SK-N-SH (cell line): ENCODE measurements around the gene KRT84. TPM values are rescaled to one million over a fixed set of nuclear protein-coding genes. Genes with fewer than 3 reads are reported as not detected.

Experiments
- CTCF ChIA-PET: fragments of 300-600, 350-600 bp; formaldehyde crosslinking; extraction: SDS; loops from one replicate; lab custom pipeline; 2021; lab: Yijun Ruan, JAX
- POLR2A ChIA-PET: fragments of 350-600 bp; sonication (Branson Sonifier 250); formaldehyde crosslinking; extraction: SDS; loops from one replicate; lab custom pipeline; 2020; ENCODE audit warnings: antibody characterized with exemption, inconsistent platforms; lab: Yijun Ruan, JAX
- DNase-seq: peaks from one replicate; pipeline ENCODE4 v3.0.0; 2012
- H2AFZ ChIP-seq: fragments of 200-600 bp; sonication (generic); 2 replicates; pipeline ENCODE4 v1.8.1; 2016; ENCODE audit warnings: antibody characterized with exemption, mild to moderate bottlenecking, low read depth
- H3F3A ChIP-seq: fragments of 200-600 bp; sonication (generic); replicated peaks from 2 replicates; pipeline ENCODE3; 2016; ENCODE audit warnings: antibody characterized with exemption, mild to moderate bottlenecking; ENCODE audit not compliant: insufficient read depth
- H3K27ac ChIP-seq, 2 experiments: fragments of 200-500 bp in 1 of 2; fragments of 200-600 bp in 1 of 2; sonication (Bioruptor generic) in 1 of 2; sonication (generic), shearing (Covaris generic) in 1 of 2; 2 replicates each; pipeline versions ENCODE4 v1.5.1 to v1.6.1; 2014 to 2016; ENCODE audit warnings: low read depth in 2 of 2, inconsistent platforms in 1 of 2, low read length in 1 of 2, mild to moderate bottlenecking in 1 of 2, mixed read lengths in 1 of 2
- H3K27me3 ChIP-seq: fragments of 200-600 bp; sonication (generic), shearing (Covaris generic); 2 replicates; pipeline ENCODE4 v1.6.1; 2016; ENCODE audit warnings: mixed run types; ENCODE audit not compliant: insufficient read depth
- H3K36me3 ChIP-seq, 2 experiments: fragments of 200-500 bp in 1 of 2; fragments of 200-600 bp in 1 of 2; sonication (Bioruptor generic) in 1 of 2; sonication (generic) in 1 of 2; replicated peaks in 1 of 2; 2 replicates each; pipeline versions ENCODE3 to v1.5.1; 2014 to 2016; ENCODE audit warnings: low read length in 1 of 2, mild to moderate bottlenecking in 1 of 2; ENCODE audit not compliant: insufficient read depth in 2 of 2, control insufficient read depth in 1 of 2
- H3K4me1 ChIP-seq, 2 experiments: fragments of 200-500 bp in 1 of 2; fragments of 200-600 bp in 1 of 2; sonication (Bioruptor generic) in 1 of 2; sonication (generic), shearing (Covaris generic) in 1 of 2; 2 replicates each; pipeline versions ENCODE4 v1.5.1 to v1.6.1; 2014 to 2016; ENCODE audit warnings: low read depth in 1 of 2, low read length in 1 of 2, mixed run types in 1 of 2; ENCODE audit not compliant: insufficient read depth in 2 of 2, control insufficient read depth in 1 of 2
- H3K4me2 ChIP-seq: fragments of 200-600 bp; sonication (generic), shearing (Covaris generic); 2 replicates; pipeline ENCODE4 v1.6.1; 2017; ENCODE audit warnings: mixed run types
- H3K4me3 ChIP-seq, 2 experiments: fragments of 200-500 bp in 1 of 2; fragments of 200-600 bp in 1 of 2; sonication (Bioruptor generic) in 1 of 2; sonication (generic), shearing (Covaris generic) in 1 of 2; 2 replicates each; pipeline versions ENCODE4 v1.5.1 to v1.8.1; 2014 to 2016; ENCODE audit warnings: low read depth in 2 of 2, inconsistent platforms in 1 of 2, low read length in 1 of 2, mild to moderate bottlenecking in 1 of 2, mixed read lengths in 1 of 2, moderate library complexity in 1 of 2
- H3K79me2 ChIP-seq: fragments of 200-600 bp; sonication (generic); 2 replicates; pipeline ENCODE4 v1.8.1; 2017; ENCODE audit warnings: mild to moderate bottlenecking; ENCODE audit not compliant: insufficient read depth
- H3K9ac ChIP-seq: fragments of 200-600 bp; sonication (generic); 2 replicates; pipeline ENCODE4 v1.6.1; 2017; ENCODE audit warnings: mixed run types
- H3K9me2 ChIP-seq: fragments of 200-600 bp; sonication (generic); 2 replicates; pipeline ENCODE4 v1.6.1; 2017; ENCODE audit warnings: mixed run types
- H3K9me3 ChIP-seq: fragments of 200-600 bp; sonication (generic); 2 replicates; pipeline ENCODE4 v1.6.1; 2017; ENCODE audit warnings: mixed run types, mild to moderate bottlenecking, moderate library complexity
- H4K20me1 ChIP-seq: fragments of 200-600 bp; sonication (generic); 2 replicates; pipeline ENCODE4 v1.6.1; 2017; ENCODE audit warnings: mild to moderate bottlenecking, mixed run types; ENCODE audit not compliant: insufficient read depth
- CHD2 ChIP-seq: fragments of 150-350 bp; IDR thresholded peaks from 2 replicates; pipeline ENCODE4 v1.6.1; 2018; ENCODE audit warnings: low read length; ENCODE audit not compliant: partially characterized antibody
- EP300 ChIP-seq, 2 experiments: IDR thresholded peaks; 2 replicates each; pipeline versions ENCODE4 v1.4.0 to v1.6.1; 2012; ENCODE audit warnings: borderline replicate concordance in 1 of 2, low read depth in 1 of 2, low read length in 1 of 2
- EZH2phosphoT487 ChIP-seq: fragments of 200-600 bp; sonication (generic); IDR thresholded peaks from 2 replicates; pipeline ENCODE4 v1.6.1; 2017; ENCODE audit warnings: low read depth, mixed run types, mild to moderate bottlenecking, antibody characterized with exemption, moderate library complexity, borderline replicate concordance
- FOSL2 ChIP-seq: IDR thresholded peaks from 2 replicates; pipeline ENCODE4 v1.4.0; 2012; ENCODE audit warnings: low read depth, mild to moderate bottlenecking, moderate library complexity, borderline replicate concordance
- FOXJ3 ChIP-seq: sonication (generic); formaldehyde crosslinking; IDR thresholded peaks from 2 replicates; pipeline ENCODE4 v1.5.1; 2020; ENCODE audit warnings: mild to moderate bottlenecking, missing genetic modification reagents
- FOXM1 ChIP-seq: IDR thresholded peaks from 2 replicates; pipeline ENCODE4 v1.4.0; 2012; ENCODE audit warnings: low read depth, mild to moderate bottlenecking
- GABPA ChIP-seq: IDR thresholded peaks from 2 replicates; pipeline ENCODE4 v1.4.0; 2012; ENCODE audit warnings: low read depth, mild to moderate bottlenecking
- NRF1 ChIP-seq: IDR thresholded peaks from 2 replicates; pipeline ENCODE4 v1.6.1; 2012; ENCODE audit warnings: low read depth, mild to moderate bottlenecking, low read length
- POLR2AphosphoS5 ChIP-seq: IDR thresholded peaks from 2 replicates; pipeline ENCODE4 v1.6.1; 2012; ENCODE audit warnings: low read depth, low read length
- RAD21 ChIP-seq: IDR thresholded peaks from 2 replicates; pipeline ENCODE4 v1.6.1; 2012; ENCODE audit warnings: mild to moderate bottlenecking, low read length
- RCOR1 ChIP-seq: fragments of 150-350 bp; IDR thresholded peaks from 2 replicates; pipeline ENCODE4 v1.6.1; 2017; ENCODE audit warnings: antibody characterized with exemption, low read length
- RFX5 ChIP-seq: IDR thresholded peaks from 2 replicates; pipeline ENCODE4 v1.6.1; 2012; ENCODE audit warnings: mild to moderate bottlenecking, improper control_type of control experiment, low read length
- SMC3 ChIP-seq: IDR thresholded peaks from 2 replicates; pipeline ENCODE4 v1.6.1; 2012; ENCODE audit warnings: low read depth, low read length, improper control_type of control experiment
- TCF12 ChIP-seq: IDR thresholded peaks from 2 replicates; pipeline ENCODE4 v1.4.0; 2012
- WGBS: methylation state at CpG from one replicate; pipeline ENCODE4 v1.1.6; 2017; ENCODE audit warnings: low lambda C conversion rate; 5-methylcytosine and 5-hydroxymethylcytosine counted together
- polyA plus RNA-seq, 3 experiments: library from polyadenylated mRNA; depleted of rRNA; stranded (reverse); fragments of >200 nt; gene quantifications; 2 replicates each; pipeline ENCODE4 v1.2.3, GENCODE V29; 2012
- TF ChIP-seq, protein P1 (sequence below): fragments of 150-350 bp; IDR thresholded peaks from 2 replicates; pipeline ENCODE4 v1.6.1; 2016; ENCODE audit warnings: mild to moderate bottlenecking, low read depth, low read length
- TF ChIP-seq, protein P2 (sequence below): IDR thresholded peaks from 2 replicates; pipeline ENCODE4 v1.4.0; 2012; ENCODE audit warnings: low read depth, borderline replicate concordance
- TF ChIP-seq, protein P3 (sequence below): IDR thresholded peaks from 2 replicates; pipeline ENCODE4 v1.6.1; 2012; ENCODE audit warnings: mild to moderate bottlenecking, low read depth, low read length, moderate library complexity
- TF ChIP-seq, protein P4 (sequence below): IDR thresholded peaks from 2 replicates; pipeline ENCODE4 v1.4.0; 2012; ENCODE audit warnings: low read depth, borderline replicate concordance
- TF ChIP-seq, protein P5 (sequence below): IDR thresholded peaks from 2 replicates; pipeline ENCODE4; 2012

The KRT84 gene
- polyA plus RNA-seq, 1 of the 3 experiments (the other 2 are of a cell fraction), result not detected

DNA sequence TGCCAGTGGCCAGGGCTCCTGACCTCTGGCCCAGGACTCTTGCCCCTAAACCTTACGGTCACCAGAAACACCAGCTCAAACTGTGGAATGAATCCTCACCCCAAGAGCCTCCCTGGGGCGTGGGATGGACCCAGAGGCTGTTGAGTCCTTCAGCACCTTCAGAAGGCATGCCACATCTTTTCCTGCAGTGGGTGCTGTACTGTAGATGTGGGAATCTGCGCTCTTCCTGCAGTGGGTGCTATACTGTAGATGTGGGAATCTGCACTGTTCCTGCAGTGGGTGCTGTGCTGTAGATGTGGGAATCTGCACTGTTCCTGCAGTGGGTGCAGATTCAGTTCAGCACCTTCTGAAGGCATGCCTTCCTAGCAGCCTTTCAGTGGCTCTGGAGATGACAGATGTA, 19.5 kb upstream of the KRT84 start:
- no peaks in the 10 kb centered on the region for H3K9me3 ChIP-seq
- H3K9me2 ChIP-seq, result no peaks in the 10 kb centered on the region
- H2AFZ ChIP-seq, result no peak overlapping the region
- H4K20me1 ChIP-seq, result no peaks in the 10 kb centered on the region
- H3K4me2 ChIP-seq, result no peak overlapping the region
- no peaks in the 10 kb centered on the region for H3K4me1 ChIP-seq
- H3F3A ChIP-seq, result no peaks in the 10 kb centered on the region
- no peaks in the 10 kb centered on the region for H3K36me3 ChIP-seq
- no peak for DNase-seq
- POLR2A ChIA-PET, result no interaction called here
- no peak overlapping the region for H3K27ac ChIP-seq
- no peak overlapping the region for H3K4me3 ChIP-seq
- CTCF ChIA-PET, result interaction anchor here (0.6 to 1.7 kb wide), 2 partner anchors 9 kb away, joined by 3 to 4 read pairs; no protein-coding TSS in a partner anchor
- H3K27me3 ChIP-seq, result peaks cover 24% of the 10 kb centered on the region
- no peaks in the 10 kb centered on the region for H3K79me2 ChIP-seq
- 50% methylated on average over 2 of the region's 3 CpGs for WGBS
- no peak overlapping the region for H3K9ac ChIP-seq
- TF ChIP-seq TCF12 (no peak), RCOR1 (no peak), GABPA (no peak), EP300 (IDR thresholded peaks at IDR 0.05; ENCODE audit: borderline replicate concordance in 1 of 2, low read depth in 1 of 2, low read length in 1 of 2) (no peak), CHD2 (no peak), NRF1 (no peak), SMC3 (no peak), EZH2phosphoT487 (no peak), POLR2AphosphoS5 (no peak), RFX5 (no peak), RAD21 (no peak), FOXM1 (no peak), FOXJ3 (CRISPR knock-in tag) (no peak), FOSL2 (no peak)
- TF ChIP-seq, protein P1, sequence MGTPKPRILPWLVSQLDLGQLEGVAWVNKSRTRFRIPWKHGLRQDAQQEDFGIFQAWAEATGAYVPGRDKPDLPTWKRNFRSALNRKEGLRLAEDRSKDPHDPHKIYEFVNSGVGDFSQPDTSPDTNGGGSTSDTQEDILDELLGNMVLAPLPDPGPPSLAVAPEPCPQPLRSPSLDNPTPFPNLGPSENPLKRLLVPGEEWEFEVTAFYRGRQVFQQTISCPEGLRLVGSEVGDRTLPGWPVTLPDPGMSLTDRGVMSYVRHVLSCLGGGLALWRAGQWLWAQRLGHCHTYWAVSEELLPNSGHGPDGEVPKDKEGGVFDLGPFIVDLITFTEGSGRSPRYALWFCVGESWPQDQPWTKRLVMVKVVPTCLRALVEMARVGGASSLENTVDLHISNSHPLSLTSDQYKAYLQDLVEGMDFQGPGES, result no peak
- TF ChIP-seq, protein P2, sequence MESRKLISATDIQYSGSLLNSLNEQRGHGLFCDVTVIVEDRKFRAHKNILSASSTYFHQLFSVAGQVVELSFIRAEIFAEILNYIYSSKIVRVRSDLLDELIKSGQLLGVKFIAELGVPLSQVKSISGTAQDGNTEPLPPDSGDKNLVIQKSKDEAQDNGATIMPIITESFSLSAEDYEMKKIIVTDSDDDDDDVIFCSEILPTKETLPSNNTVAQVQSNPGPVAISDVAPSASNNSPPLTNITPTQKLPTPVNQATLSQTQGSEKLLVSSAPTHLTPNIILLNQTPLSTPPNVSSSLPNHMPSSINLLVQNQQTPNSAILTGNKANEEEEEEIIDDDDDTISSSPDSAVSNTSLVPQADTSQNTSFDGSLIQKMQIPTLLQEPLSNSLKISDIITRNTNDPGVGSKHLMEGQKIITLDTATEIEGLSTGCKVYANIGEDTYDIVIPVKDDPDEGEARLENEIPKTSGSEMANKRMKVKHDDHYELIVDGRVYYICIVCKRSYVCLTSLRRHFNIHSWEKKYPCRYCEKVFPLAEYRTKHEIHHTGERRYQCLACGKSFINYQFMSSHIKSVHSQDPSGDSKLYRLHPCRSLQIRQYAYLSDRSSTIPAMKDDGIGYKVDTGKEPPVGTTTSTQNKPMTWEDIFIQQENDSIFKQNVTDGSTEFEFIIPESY, result no peak
- TF ChIP-seq, protein P3, sequence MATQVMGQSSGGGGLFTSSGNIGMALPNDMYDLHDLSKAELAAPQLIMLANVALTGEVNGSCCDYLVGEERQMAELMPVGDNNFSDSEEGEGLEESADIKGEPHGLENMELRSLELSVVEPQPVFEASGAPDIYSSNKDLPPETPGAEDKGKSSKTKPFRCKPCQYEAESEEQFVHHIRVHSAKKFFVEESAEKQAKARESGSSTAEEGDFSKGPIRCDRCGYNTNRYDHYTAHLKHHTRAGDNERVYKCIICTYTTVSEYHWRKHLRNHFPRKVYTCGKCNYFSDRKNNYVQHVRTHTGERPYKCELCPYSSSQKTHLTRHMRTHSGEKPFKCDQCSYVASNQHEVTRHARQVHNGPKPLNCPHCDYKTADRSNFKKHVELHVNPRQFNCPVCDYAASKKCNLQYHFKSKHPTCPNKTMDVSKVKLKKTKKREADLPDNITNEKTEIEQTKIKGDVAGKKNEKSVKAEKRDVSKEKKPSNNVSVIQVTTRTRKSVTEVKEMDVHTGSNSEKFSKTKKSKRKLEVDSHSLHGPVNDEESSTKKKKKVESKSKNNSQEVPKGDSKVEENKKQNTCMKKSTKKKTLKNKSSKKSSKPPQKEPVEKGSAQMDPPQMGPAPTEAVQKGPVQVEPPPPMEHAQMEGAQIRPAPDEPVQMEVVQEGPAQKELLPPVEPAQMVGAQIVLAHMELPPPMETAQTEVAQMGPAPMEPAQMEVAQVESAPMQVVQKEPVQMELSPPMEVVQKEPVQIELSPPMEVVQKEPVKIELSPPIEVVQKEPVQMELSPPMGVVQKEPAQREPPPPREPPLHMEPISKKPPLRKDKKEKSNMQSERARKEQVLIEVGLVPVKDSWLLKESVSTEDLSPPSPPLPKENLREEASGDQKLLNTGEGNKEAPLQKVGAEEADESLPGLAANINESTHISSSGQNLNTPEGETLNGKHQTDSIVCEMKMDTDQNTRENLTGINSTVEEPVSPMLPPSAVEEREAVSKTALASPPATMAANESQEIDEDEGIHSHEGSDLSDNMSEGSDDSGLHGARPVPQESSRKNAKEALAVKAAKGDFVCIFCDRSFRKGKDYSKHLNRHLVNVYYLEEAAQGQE, result no peak
- TF ChIP-seq, protein P4, sequence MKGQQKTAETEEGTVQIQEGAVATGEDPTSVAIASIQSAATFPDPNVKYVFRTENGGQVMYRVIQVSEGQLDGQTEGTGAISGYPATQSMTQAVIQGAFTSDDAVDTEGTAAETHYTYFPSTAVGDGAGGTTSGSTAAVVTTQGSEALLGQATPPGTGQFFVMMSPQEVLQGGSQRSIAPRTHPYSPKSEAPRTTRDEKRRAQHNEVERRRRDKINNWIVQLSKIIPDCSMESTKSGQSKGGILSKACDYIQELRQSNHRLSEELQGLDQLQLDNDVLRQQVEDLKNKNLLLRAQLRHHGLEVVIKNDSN, result no peak
- TF ChIP-seq, protein P5, sequence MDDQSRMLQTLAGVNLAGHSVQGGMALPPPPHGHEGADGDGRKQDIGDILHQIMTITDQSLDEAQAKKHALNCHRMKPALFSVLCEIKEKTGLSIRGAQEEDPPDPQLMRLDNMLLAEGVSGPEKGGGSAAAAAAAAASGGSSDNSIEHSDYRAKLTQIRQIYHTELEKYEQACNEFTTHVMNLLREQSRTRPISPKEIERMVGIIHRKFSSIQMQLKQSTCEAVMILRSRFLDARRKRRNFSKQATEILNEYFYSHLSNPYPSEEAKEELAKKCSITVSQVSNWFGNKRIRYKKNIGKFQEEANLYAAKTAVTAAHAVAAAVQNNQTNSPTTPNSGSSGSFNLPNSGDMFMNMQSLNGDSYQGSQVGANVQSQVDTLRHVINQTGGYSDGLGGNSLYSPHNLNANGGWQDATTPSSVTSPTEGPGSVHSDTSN, result no peak
